Stimulated activated CD4-positive, alpha-beta T cell treated with anti-CD3 and anti-CD28 coated beads, Interleukin-2, amount 100 ng/mL, for 48 hours (primary cell): Measurements from ENCODE around the gene DOLK.
A peak's percentile ranks its signal among the peaks of the same experiment; 100 is the strongest.
"Not testable (repeated sequence)": the region's sequence is repeated elsewhere in the genome, so short reads cannot be mapped to it uniquely, and the experiment has no call there.

Experiments used
- DNase-seq, 2 donors: peaks; one replicate each; pipeline ENCODE4 v3.0.0-alpha.2; 2020

DOLK gene

DNA sequence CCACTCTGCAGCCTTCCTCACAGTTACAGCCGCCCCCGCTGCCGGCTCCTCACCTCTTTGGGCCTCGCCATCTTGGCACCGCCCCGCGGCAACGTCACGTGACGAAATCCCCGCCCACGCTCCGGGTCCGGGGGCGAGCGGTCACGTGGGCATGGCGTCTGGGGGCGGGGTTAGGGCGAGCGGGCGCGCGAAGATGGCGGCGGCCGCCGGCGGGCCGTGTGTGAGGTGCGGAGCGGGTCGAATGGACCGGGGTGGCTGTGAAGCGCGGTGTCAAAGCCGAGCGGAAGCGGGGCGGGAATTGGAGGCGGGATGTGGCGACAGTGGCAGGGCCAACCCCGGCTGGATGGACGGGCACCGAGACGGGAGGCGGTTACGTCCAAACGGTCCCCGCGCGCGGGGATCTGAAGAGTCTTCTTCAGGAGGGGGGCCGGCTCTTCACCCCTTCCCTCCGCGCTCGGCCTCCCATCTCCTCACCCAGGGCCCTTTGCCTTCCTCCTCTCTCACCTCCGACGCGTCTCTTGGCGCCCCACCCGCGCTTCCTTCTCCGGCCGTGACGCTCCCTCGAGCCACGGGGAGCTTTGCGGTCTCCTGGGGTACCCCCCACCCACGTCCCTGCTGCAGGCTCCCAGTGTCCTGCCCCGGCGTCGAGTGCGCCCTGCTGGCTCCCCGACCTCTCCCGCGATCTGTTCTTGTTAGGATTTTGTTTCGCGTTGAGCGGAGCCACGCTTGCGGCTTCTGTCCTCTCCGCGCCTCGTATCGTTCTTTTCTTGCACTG is at the start of gene DOLK, which contains the start of gene NUP188:
DOLK (minus strand) TSS at position 77 of the 775 bp plus-strand sequence. CDS start 300 bp downstream, outside the sequence.
NUP188 (plus strand) TSS at position 173 of the 775 bp plus-strand sequence; CDS start at position 194, 21 bp downstream.
- DNase-seq, result peak; percentile 100

DNA sequence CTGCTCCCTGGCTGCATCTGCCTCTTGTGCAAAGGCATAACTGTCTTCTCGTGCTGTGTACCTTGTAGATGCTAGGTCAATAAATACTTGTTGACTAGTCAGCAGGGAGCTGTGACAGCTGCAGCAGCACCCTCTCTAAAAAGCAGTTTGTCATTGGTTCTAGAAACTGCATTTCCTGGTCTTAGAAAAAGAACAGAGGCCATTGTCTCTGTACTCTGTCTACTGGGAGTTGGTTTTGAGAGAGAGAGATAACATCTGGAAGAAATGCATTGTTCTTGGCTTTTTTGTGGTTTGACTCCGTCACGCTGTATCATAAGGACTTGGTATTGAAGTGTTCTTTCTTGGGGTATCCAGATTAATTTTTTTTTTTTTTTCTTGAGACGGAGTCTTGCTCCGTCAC is 48.4 kb upstream of the DOLK start:
- DNase-seq, result no peak

DNA sequence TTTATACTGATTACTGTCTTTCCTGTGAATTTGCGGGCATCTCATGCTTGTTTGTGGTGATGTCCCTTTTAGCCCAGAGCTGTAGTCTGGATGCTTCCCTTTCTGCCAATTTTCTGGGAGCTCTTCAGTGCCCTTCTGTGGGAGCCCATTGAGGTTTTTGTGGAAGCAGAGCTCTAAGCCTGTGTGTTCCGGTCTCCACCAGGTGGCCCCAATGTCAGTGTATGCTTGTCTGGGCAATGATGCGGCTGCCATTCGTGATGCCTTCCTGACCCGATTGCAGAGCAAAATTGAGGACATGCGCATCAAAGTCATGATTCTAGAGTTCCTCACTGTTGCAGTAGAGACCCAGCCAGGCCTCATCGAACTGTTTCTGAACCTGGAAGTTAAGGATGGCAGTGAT is 45.6 kb upstream of the DOLK start:
- no peak for DNase-seq

- no peak for DNase-seq
Observed at GRCh38 chr9:128987805-128988204, 40.4 kb upstream of the DOLK start.

GRCh38 chr9:128986671-128987070 is 39.3 kb upstream of the DOLK start:
- DNase-seq, result no peak

DNA sequence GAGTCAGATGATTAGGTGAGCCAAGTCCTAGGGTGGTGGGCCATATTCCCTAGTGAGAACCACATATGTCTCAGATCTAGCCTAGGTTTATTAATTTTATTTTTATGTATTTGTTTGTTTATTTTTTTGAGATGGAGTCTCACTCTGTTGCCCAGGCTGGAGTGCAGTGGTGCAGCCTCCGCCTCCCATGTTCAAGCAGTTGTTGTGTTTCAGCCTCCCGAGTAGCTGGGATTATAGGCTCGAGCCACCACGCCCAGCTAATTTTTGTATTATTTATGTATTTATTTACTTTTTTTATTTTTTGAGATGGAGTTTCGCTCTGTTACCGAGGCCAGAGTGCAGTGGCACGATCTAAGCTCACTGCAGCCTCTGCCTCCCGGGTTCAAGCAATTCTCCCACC is 36.1 kb upstream of the DOLK start:
- no peak for DNase-seq

GRCh38 chr9:128979111-128979510 is 31.7 kb upstream of the DOLK start:
- DNase-seq, result no peak

DNA sequence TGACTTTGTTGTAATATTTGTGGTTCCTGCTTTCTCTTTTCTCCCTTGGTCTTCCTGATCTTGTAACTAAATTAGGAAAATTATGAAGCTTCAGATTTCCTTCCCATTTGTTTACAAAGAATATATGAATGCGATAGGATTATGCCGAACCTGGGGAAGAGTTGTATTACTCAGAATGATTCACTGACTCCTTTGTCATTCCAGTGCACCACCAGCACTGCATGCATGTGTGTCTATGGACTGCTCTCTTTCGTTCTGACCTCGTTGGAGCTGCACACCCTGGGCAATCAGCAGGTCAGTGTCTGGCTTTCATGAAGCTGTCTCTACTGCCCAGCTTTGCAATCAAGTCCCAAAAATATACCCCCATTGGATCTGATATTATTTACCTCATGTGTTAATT is 25.6 kb upstream of the DOLK start:
- DNase-seq, result no peak

GRCh38 chr9:128969491-128969890 is 22.1 kb upstream of the DOLK start:
- DNase-seq, result no peak

- DNase-seq, result not testable (repeated sequence)
Observed at GRCh38 chr9:128961403-128961802, 14.0 kb upstream of the DOLK start.

DNA sequence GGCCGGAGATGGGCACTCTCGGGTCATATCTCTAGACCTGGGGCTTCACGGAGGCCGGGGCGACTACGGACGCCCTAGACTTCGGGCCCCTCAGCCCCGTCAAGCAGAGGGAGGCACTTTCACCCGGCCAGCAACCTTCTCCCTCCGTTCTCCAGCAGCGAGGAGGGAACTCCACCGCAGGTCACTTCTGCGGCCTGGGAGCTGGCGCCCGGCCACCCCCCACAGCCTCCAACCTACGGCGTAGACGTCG is 201 bp downstream of the DOLK start:
- no peak for DNase-seq

- DNase-seq, result peak in 1 of 2 donors; percentile 14
Observed at GRCh38 chr9:128946571-128947276, 679 bp downstream of the DOLK start.

GRCh38 chr9:128945798-128946501 is 1.5 kb downstream of the DOLK start:
- DNase-seq, result no peak

GRCh38 chr9:128944966-128945365 is 2.4 kb downstream of the DOLK start:
- not testable (repeated sequence) for DNase-seq

- DNase-seq, result no peak
Observed at GRCh38 chr9:128943832-128944620, 3.4 kb downstream of the DOLK start.

DNA sequence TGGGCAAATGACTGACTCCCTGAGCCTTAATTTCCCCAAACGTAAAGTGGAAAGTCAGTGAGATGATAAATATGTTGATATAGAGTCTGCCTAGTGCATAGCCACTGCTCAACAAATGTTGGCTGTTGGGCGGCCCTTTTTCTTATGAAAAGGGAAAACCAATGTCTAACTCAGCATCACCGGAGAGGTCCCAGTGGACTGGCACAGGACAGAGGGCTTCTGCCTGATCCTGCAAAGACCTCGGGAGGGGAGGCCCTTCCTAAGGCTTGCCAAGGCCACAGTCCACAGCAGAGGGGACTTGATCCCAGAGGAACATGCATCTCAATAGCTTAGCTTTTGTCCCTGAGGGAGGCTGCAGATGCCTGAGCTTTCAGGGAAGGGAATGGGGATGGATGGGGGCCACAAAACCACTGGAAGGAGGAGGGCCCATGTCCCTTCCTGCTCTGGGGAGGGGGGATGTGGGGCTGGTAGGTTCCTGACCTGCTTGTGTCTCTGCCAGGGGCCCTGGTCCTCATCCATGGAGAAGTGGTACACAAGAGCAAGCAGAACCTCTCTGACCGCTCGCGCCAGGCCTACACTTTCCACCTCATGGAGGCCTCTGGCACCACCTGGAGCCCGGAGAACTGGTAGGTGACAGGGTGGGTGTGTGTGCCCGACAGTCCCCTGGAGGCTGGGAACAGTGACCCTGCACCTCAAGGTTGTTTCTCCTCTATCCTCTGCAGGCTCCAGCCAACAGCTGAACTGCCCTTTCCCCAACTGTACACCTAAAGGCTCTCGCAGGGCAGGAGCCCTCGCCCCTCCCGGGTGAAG is 6.3 kb downstream of the DOLK start:
- DNase-seq, result no peak

DNA sequence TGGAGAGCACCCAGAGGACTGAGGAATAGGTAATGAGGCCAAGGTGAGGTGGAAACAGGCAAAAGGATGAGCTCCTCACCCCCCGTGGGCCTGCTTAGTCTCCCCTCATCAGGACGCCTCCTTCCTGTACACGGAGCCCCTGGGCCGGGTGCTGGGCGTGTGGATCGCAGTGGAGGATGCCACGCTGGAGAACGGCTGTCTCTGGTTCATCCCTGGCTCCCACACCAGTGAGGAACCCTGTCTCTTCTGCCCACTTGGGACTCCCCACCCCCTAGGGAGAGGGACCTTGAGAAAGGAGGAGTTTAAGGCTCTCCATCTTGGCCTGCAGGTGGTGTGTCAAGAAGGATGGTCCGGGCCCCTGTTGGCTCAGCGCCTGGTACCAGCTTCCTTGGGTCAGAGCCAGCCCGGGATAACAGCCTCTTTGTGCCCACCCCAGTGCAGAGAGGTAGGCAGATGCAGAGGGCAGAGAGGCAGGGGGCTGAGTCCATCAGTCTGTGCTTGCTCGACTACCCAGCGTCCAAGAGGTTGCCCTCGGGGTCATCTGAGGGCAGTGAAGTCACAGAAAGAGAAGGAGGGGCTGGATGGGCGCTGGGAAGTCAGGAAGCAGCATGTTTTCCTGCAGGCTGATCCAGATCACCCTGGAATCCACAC is 7.0 kb downstream of the DOLK start:
- DNase-seq, result no peak

DNA sequence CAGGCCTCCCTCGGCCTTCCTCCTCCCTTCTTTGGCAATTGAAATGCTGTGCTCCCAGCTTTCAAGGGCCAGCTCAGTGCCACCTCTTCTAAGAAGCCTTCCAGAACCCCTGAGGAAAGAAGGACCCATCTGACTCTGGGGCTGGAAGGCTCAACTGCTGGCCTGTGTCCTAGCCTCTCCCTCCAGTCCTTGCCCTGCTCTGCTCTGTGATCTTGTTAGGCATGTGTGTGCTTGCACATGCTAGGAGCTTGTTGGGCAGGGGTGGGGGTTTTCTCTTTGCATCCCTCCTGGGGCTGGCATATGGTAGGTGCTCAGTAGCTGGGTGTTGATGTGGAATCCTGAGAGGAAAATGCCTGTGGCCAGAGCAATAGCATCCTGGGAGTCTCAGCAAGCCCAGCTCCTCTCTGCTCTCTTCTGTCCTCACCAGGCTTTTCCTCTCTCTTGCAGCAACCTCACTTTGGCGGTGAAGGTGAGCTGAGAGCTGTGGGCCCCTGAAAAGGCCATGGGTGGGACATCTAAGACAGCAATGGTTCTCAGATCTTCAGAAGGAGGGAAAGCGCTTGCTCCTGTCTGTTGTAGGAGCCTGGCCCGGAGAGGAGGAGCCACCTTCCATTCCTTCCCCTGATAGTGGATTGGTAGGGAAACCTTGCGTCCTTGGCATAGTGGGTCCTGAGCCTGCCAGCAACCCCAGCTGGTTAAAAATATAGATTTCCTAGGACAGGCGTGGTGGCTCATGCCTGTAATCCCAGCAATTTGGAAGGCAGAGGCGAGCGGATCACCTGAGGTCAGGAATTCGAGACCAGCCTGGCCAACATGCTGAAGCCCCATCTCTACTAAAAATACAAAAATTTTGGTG is 9.9 kb downstream of the DOLK start:
- DNase-seq, result no peak

DNA sequence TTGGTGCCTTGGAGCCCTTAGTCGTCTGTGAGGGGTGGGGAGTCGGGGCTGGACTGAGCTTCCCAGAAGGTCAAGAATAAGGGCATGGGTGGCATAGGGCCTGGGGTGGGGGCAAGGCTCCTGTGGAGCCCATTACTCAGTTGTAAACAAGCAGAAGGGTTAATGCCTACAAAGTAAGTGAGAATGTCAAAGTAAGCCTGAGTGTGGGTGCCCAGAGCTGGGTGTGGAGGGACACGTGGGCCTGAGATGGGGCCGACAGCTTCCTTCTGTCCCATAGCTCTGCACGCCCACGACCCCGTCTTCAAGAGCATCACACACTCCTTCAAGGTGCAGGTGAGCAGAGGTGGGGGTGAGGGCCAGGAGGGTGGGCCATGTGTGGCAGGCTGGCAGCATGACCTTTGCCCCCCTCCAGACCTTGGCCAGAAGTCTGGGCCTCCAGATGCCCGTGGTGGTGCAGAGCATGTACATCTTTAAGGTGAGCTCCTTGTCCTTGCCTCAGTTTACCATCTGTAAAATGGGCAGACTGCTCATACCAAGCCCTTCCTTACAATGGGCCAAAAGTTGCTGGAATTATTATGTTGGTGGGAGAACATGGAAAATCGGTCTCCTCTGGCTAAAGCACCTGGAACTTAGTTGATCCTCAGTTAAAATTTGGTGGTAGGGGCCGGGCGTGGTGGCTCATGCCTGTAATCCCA is 11.1 kb downstream of the DOLK start:
- DNase-seq, result no peak

- DNase-seq, result no peak
Observed at GRCh38 chr9:128933731-128934130, 13.7 kb downstream of the DOLK start.
